Measurements from ENCODE around the gene NEU3.
"Not testable (repeated sequence)": the region's sequence is repeated elsewhere in the genome, so short reads cannot be mapped to it uniquely, and the experiment has no call there.

Gene NEU3

DNA sequence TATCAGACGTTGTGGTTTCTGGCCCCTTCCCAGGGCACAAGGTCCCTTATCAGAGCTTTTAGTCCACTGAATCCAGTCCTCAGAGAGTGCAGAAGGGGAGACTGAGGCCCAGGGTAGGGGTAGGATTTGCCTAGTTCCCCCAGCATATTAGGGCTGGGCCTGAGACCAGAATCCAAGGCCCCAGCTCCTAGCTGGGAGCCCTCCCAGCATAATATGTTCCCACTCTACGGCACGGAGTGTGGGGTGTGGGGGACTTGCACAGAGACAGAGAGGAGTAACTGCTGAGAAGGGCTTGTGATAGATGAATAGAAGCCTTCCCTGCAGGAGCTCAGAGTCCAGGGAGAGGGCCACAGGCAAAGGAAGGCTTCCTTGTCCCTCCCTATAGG, 43.8 kb downstream of the NEU3 start:
- H3K4me3 ChIP-seq (replicated peaks; ENCODE audit: low read depth, low read length) = no peak overlapping the region
- TF ChIP-seq, protein P1, sequence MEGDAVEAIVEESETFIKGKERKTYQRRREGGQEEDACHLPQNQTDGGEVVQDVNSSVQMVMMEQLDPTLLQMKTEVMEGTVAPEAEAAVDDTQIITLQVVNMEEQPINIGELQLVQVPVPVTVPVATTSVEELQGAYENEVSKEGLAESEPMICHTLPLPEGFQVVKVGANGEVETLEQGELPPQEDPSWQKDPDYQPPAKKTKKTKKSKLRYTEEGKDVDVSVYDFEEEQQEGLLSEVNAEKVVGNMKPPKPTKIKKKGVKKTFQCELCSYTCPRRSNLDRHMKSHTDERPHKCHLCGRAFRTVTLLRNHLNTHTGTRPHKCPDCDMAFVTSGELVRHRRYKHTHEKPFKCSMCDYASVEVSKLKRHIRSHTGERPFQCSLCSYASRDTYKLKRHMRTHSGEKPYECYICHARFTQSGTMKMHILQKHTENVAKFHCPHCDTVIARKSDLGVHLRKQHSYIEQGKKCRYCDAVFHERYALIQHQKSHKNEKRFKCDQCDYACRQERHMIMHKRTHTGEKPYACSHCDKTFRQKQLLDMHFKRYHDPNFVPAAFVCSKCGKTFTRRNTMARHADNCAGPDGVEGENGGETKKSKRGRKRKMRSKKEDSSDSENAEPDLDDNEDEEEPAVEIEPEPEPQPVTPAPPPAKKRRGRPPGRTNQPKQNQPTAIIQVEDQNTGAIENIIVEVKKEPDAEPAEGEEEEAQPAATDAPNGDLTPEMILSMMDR (IDR thresholded peaks at IDR 0.05; ENCODE audit: low read depth, low read length, missing control alignments) = no peak
- no peak for DNase-seq (ENCODE audit: extremely low read depth, low read depth)

DNA sequence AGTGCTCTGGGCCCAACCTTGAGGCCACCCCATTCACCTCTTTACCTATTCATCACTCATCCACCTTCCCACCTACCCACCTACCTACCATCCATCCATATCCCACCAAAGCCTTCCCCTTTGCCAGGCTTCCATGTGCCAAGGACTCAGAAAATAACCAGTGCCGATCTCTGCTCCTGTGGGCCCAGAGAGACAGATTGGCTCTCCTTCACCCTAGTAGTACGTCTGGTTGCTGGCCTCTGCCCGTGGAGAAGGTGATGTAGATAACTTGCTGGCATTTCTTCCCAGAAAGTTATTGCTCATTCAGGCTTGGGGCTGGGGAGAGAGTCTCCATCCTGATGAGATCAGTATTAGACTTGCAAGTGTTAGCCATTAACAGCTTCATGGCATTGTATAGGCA, 45.2 kb downstream of the NEU3 start:
- TF ChIP-seq, protein P1 (IDR thresholded peaks at IDR 0.05; ENCODE audit: low read depth, low read length, missing control alignments) = no peak
- no peak for DNase-seq (ENCODE audit: extremely low read depth, low read depth)
- H3K4me3 ChIP-seq (replicated peaks; ENCODE audit: low read depth, low read length) = no peak overlapping the region

DNA sequence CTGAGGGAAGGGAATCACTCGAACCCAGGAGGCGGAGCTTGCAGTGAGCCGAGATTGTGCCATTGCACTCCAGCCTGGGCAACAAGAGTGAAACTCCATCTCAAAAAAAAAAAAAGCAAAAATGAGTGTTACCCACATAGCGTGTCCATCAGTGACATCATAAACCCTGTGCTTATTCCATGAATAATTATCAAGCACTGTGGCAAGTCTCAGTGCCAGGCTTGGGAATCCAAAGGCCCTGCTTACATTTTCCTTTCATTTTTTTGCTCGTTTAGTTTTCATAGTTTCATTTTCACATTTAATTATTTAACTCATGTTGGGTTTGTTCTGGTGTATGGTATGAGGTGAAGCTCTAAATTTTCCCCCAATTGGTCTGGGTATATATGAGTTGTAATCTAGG, 46.5 kb downstream of the NEU3 start:
- no peak for DNase-seq (ENCODE audit: extremely low read depth, low read depth)
- no peak overlapping the region for H3K4me3 ChIP-seq (replicated peaks; ENCODE audit: low read depth, low read length)
- TF ChIP-seq, protein P1 (IDR thresholded peaks at IDR 0.05; ENCODE audit: low read depth, low read length, missing control alignments) = no peak

DNA sequence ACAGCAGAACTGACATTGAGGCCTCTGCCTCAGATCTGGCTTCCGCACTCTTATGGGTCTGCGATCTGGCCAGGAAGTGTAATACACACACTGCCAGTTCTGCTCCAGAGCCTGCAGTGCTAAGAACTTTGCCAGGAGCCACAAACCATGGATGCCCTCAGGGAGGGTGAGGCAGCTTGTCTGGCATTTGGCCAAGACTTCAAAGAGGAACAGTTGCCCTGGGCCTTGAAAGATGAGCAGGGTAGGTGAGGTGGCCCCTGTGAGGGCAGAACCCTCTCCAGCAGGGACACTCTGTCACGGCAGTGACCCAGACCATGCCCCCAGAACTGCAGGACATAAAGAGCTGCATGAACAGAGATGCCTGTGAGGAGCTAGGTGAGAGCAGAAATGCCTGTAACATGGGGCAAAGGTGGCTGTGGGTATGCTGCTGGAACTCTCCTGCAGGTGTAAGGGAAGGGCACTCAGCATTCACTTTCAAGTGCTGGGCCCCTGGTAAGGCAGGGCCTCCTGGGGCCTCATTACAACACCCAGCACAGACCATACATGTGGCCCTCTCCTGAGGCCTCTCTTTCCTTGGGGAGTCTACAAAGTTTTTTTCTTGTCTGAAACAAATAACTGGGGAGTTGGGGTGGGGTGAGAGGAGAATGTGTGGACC, 47.3 kb downstream of the NEU3 start:
- no peak overlapping the region for H3K4me3 ChIP-seq (replicated peaks; ENCODE audit: low read depth, low read length)
- TF ChIP-seq, protein P1 (IDR thresholded peaks at IDR 0.05; ENCODE audit: low read depth, low read length, missing control alignments) = no peak
- no peak for DNase-seq (ENCODE audit: extremely low read depth, low read depth)

DNA sequence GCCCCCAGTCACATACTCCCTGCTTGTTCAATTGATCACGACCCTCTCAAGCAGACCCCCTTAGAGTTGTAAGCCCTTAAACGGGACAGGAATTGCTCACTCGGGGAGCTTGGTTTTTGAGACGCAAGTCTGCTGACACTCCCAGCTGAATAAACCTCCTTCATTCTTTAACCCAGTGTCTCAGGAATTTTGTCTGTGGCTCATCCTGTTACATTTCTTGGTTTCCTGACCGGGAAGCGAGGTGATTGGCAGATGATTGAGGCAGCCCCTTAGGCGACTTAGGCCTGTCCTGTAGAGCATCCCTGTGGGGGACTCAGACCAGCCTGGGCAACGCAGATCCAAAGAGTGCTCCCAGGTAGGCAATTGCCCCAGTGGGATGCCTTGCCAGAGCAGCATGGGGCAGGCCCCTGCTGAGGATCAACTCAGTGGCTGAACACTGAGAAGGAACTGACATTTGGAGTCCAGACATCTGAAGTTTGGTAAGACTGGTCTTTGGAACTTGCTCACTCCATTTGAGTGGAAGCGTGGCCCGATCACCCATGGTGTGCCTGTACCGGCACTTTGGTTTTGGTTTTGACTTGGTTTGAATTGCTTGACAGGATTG, 51.5 kb downstream of the NEU3 start:
- H3K4me3 ChIP-seq (replicated peaks; ENCODE audit: low read depth, low read length) = no peak overlapping the region
- no peak for DNase-seq (ENCODE audit: extremely low read depth, low read depth)
- TF ChIP-seq, protein P1 (IDR thresholded peaks at IDR 0.05; ENCODE audit: low read depth, low read length, missing control alignments) = no peak

DNA sequence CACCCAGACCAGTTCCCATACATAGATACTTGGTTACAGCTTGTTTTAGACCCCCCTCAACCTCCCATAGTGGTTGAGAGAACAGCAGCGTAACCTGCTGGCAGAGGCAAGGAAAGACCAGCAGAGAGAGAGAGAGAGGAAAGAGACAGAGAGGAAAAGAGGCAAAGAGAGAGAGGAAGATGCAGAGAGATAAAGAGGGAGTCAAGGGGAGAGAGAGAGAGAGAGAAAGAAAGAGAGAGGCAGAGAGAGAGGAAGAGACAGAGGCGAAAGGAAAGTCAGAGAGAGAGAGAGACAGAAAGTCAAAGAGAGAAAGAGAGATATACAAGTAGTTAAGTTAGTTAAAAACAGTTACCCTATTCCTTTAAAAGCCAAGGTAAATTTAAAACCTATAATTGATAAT, 52.5 kb downstream of the NEU3 start:
- no peak overlapping the region for H3K4me3 ChIP-seq (replicated peaks; ENCODE audit: low read depth, low read length)
- no peak for DNase-seq (ENCODE audit: extremely low read depth, low read depth)
- TF ChIP-seq, protein P1 (IDR thresholded peaks at IDR 0.05; ENCODE audit: low read depth, low read length, missing control alignments) = no peak

DNA sequence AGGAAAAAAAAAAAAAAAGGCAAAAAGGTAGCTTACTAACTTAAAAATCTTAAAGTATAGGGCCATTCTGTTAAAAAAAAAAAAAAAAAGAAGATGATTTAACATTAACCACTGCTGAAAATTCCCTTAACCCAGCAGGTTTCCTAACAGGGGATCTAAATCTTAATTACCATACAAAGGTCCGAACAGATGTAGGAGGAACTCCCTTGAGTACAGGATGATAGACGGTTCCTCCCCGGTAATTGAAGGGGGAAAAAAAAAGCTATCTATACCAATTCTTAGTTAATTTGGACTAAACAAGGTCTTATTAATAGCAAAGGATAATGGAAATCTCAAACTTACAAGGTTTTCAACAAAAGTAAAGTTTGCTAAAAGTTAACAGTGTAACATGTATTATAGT, 53.1 kb downstream of the NEU3 start:
- DNase-seq (ENCODE audit: extremely low read depth, low read depth); H3K4me3 ChIP-seq (replicated peaks; ENCODE audit: low read depth, low read length): not testable (repeated sequence)

DNA sequence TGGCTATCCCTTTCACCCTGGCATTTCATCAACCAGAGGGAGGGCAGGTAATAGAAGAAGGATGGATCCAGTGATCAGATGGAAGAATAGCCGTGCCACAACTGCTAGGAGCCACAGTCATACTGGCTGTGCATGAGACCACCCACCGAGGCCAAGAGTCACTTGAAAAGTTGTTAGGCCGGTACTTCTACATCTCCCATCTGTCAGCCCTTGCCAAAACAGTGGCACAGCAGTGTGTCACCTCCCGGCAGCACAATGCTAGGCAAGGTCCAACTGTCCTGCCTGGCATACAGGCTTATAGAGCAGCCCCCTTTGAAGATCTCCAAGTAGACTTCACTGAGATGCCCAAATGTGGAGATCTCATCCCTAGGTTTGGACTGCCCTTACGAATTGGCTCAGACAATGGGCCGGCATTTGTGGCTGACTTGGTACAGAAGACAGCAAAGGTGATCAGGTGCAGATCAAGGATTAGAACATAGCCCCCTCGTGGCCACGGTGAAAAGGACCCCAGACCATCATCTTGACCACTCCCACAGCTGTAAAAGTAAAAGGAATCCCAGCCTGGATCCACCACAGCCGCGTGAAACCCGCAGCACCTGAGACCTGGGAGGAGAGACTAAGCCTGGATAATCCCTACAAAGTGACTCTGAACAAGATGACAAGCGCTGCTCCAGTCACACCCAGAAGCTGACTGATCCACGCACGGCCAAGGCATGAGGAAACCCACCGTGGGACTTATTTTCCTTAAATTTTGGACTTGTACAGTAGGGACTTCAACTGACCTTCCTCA, 55.8 kb downstream of the NEU3 start:
- not testable (repeated sequence) for DNase-seq (ENCODE audit: extremely low read depth, low read depth)

DNA sequence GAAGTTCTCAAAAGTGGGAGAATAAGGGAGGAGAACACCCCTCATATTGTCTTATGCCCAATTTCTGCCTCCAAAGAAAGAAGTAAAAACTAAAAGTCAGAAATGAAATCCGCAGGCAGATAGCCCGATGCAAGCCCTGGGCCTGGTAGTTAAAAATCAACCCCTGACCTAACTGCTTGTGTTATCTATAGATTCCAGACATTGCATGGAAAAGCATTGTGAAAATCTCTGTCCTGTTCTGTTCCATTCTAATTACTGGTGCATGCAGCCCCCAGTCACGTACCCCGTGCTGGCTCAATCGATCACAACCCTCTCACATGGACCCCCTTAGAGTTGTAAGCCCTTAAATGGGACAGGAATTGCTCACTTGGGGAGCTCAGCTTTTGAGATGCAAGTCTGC, 57.9 kb downstream of the NEU3 start:
- not testable (repeated sequence) for H3K4me3 ChIP-seq (replicated peaks; ENCODE audit: low read depth, low read length); DNase-seq (ENCODE audit: extremely low read depth, low read depth)

More for the DNA sequence above, 55.8 kb downstream of the NEU3 start:
- H3K4me3 ChIP-seq (replicated peaks; ENCODE audit: low read depth, low read length) = not testable (repeated sequence)

Data from HFF-Myc (cell line).